ENCODE data around the gene PDE3B.
"Not testable (repeated sequence)": the region's sequence is repeated elsewhere in the genome, so short reads cannot be mapped to it uniquely, and the experiment has no call there.

The PDE3B gene

DNA sequence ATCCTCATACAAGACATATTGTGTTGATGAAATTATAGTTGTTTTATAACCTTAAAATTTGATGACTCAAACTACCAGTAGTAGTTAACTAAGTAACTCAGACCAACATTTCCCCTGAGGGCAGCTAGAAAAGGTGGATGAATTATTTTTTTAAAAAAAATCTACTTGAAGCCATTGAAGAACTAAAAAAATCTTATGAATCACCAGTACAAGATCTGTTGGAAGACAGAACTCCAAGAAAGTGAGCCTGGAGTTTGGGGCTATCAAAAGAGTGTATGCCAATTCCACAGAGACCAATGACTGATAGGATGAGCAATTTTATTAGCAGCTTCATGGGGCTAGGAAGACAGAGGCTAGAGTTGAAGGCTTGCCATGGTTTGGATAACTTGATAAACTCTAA is 176.0 kb downstream of the PDE3B start:
- DNase-seq: peak; percentile 31

DNA sequence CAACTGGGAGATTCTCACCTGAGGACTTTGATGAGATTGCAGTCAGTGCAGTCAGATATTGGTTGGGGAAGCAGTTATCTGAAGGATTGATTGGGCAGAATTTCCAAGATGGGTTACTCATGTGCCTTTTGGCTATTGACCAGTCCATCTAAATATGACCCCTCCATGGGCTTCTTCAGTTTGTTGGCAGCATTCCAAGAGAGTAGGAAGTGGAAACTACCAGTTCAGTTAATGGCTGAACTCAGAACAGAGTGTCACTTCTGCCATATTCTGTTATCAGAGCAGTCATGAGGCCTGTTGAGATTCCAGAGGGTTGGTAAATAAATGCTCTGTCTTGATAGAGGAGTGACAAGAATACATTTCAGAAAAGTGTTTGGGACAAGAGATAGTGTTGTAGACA is 177.4 kb downstream of the PDE3B start:
- no peak for DNase-seq

DNA sequence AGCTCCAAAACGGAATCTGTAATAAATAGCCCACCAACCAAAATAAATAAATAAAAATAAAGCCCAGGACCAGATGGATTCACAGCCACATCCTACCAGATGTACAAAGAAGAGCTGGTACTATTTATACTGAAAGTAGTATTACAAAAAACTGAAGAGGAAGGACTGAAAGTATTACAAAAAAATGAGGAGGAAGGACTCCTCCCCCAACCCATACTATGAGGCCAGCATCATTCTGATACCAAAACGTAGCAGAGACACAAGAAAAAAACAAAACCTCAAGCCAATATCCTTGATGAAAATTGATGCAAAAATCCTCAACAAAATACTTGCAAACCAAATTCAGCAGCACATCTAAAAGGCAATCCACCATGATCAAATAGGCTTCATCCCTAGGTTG is 183.0 kb downstream of the PDE3B start:
- no peak for DNase-seq

DNA sequence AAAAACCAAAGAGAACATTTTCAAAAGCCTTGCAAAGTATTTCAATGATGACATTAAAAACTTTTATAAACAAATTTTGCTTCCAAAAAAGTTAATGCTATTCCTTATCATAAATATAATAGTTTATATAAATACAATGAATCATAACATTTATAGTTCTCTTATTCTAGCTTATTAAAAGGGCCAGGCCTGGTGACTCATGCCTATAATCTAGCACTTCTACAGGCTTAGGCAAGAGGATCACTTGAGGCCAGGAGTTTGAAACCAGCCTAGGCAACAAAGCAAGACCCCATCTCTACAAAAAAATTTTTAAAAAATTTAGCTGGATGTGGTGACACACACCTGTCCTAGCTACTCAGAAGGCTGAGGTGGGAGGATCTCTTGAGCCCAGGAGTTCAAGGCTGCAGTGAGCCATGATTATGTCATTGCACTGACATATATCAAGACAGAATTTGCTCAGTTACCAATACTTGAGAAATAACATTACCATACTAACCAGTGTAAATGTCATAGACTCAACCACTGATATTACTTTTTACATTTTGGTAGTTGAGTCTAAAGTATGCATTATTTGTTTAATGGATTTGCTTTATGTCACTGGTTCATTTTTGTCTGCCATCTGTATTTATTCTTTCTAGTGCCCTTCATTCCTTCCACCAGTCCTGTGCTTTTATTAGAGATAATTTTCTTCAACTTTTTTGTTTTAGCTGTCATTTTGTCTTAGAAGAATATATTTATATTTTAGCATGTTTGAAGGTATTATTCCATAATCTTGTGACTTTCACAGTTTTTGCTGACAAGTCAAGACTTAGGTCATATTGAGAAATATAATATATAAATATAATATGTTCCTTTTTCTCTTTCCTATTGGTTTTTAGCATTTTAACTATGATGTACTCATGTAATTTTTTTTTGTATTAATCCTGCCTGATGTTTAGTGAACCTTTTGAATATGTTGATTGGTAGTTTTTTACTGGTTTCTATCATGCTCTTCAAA is 192.2 kb downstream of the PDE3B start:
- DNase-seq: no peak

DNA sequence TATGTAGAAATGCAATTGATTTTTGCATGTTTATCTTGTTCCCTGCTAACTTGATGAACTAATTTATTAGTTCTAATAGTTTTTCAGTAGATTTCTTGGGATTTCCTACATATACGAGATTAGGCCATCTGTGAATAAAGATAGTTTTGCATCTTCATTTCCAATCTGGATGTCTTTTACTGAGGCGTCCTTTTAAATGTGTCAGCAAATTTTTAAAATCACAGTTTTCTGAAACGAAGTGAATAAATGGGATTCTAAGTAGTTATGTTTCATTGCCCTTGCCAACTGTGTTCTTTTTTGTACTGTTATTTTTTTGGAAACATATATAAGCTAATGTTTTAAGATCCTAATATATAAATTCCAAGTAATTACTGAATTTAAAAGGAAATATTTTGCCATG is 198.4 kb downstream of the PDE3B start:
- no peak for DNase-seq

DNA sequence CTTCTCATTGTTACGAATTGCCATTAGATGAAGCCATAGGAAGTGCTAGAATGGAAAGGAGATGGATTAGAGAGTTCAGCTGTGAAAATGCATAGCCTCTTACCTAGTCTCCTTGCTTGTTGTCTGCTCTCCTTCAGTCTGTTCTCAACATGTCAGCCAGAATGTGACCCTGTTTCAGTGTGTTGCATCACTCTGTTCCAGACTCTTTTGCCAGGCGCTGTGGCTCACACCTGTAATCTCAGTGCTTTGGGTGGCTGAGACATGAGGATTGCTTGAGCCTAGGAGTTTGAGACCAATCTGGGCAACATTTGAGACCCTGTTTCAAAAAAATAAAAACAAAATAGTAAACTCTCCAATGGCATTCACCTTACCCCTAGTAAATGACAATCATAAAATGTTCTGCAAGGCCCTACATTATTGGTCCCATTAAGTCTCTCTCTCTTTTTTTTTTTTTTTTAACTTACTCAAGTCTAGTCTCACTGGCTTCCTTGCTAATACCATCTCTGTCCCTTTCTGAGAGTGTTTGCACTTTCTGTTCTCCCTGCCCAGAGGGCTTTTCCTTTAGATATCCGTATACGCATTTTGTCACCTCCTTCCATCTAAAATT is 209.1 kb downstream of the PDE3B start:
- no peak for DNase-seq

DNA sequence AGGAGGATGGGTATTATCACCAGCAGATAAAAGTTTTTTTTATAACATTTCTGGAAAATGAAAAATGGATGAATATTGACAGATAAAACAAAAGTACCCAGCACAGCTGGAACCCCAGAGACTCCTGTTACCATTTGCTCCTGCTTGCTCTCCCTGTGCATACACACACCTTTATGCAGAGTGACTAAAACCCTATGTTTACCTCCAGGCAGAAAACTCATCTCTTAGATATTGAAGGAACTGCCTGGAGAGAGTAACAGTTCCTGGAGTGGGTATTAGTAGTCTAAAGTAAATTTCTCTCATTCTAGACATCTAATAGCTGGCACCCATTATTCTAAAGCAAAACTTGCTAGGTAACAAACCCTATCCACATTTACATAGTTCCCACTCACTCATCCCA is 210.5 kb downstream of the PDE3B start:
- no peak for DNase-seq

DNA sequence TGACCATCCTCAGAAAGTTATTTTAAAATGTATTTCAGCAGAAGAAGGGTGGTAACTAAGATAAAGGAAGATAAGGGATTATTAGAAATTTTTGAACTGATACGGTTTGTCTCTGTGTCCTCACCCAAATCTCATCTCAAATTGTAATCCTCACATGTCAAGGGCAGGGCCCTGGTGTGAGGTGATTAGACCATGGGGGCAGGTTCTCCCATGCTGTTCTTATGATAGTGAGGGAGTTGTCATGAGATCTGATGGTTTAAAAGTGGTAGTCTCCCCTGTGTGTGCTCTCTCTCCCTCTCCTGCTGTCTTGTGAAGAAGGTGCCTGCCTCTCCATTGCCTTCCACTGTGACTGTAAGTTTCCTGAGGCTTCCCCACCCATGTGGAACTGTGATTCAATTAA is 212.3 kb downstream of the PDE3B start:
- DNase-seq: no peak

DNA sequence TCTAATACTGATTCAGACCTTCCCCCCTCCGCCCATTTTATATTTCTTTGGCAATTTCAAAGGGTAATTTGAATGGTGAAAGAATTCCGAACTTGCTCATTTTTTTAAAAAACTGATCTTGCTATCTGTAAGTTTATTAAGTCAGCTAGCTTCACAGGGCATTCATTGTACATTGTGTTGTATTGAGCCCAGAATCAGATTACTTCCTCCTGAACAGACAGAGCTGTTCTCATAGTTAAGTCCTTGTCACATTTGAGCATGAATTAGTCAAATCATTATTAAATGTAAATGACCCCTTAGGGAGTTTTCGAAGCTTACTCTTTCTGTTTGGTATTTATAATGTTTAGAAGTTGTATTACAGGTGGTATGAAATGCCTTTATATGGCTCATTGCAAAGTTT is 214.0 kb downstream of the PDE3B start:
- DNase-seq: no peak

DNA sequence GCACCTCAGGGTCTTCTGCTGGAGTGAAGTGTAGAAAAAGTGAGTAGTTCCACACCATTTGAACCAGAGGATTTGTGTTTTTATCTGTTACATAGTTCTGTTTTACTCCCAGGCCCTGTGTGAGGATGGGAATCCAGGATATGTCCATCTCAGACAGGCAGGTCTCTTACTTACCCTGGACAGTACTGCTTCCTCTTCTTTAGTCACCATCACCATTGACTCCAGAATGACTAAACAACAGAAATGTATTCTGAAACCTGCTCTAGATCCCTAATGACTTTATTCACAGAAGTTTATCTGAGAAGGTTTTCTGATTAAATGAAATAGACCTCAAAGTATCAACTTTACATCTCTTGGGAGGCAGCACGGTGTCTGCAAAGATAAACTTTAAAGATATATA is 214.8 kb downstream of the PDE3B start:
- no peak for DNase-seq

DNA sequence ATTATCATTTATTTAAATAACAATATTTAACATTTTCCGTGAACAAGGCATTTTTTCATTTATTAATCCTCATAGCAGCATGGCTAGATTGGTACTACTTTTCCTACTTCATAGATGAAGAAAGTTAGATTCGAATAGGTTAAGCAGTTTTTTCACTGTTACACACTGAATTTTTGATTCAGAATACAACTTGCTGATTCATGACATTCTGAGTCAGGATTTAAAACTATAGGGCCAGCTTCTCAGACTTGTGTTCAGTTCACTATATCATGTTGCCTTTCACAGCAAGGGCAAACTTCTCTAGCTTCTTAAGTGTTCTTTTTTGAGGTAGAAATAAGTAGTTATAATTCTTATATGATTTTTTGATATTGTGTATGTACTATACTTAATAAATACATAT is 216.9 kb downstream of the PDE3B start:
- no peak for DNase-seq

DNA sequence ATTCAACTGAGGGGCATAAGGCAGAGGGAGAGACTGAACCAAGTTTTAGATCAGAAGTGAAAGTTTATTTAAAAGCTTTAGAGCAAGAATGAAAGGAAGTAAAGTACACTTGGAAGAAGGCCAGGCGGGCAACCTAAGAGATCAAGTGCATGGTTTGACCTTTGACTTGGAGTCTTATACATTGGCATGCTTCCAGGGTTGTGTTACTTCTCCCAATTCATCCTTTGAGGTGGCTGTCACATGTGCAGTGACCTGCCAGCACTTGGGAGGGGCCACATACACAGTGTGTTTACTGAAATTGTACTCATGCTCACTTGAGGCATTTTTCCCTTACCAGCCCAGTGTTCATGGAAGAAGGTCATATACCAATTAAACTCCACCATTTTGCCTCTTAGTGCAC is 218.1 kb downstream of the PDE3B start:
- no peak for DNase-seq

DNA sequence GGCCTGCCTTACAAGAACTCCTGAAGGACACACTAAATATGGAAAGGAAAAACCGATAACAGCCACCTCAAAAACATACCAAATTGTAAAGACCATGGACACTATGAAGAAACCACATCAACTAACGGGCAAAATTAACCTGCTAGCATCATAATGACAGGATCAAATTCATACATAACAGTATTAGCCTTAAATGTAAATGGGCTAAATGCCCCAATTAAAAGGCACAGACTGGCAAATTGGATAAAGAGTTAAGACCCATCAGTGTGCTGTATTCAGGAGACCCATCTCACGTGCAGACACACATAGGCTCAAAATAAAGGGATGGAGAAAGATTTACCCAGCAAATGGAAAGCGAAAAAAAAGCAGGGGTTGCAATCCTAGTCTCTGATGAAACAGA is 220.2 kb downstream of the PDE3B start:
- DNase-seq: not testable (repeated sequence)

DNA sequence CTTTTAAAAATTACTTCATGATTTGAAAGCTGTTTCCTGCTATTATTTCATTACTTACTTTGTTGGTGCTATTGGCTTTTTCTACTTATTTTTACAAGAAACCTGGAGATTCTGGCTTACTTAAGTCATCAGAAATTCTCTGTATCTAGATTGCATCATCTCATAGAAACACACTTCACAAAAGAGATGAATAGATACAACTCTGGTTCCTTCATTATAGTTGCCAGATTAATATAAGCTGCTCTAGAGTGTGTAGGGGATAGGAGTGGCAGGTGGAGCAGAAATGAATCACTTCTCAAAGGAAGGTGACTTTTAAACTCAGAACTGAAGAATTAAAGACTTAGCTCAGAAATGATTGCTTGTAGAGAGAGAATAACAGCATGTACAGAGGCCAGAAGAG is 228.4 kb downstream of the PDE3B start:
- DNase-seq: no peak

DNA sequence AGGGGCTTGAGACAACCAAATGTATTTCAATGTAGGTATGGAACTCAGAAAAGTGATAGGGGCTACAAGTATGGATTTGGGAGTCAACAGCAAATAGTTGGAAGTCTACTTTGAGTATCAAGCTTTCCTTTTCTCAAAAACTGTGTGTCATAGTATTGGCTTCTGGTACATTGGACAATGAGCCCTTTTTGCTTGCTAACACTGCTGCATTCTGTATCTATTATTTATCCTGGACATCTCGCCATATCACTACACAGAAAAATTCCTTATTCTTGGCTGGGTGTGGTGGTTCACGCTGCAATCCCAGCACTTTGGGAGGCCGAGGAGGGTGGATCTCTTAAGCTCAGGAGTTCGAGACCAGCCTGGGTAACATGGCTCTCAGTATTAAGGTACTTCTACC is 230.0 kb downstream of the PDE3B start:
- no peak for DNase-seq

DNA sequence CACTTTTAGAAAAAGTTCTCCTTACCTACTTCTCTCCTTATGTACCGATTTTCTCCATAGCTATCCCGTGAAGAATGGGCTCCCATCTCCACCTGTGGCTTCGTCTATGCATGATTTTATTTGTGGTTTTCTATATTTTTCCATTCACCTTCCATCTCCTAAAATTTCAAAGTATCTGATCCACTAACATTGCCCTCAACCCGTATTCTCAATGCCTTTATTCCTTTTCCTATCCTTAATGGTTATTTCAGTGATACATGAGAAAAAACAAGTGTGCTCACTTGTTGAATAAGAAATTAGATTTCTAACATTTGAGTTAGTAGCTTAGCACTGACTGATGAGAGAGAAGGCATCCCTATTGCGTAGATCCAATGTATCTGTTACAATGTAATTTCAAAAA is 231.6 kb downstream of the PDE3B start:
- no peak for DNase-seq

DNA sequence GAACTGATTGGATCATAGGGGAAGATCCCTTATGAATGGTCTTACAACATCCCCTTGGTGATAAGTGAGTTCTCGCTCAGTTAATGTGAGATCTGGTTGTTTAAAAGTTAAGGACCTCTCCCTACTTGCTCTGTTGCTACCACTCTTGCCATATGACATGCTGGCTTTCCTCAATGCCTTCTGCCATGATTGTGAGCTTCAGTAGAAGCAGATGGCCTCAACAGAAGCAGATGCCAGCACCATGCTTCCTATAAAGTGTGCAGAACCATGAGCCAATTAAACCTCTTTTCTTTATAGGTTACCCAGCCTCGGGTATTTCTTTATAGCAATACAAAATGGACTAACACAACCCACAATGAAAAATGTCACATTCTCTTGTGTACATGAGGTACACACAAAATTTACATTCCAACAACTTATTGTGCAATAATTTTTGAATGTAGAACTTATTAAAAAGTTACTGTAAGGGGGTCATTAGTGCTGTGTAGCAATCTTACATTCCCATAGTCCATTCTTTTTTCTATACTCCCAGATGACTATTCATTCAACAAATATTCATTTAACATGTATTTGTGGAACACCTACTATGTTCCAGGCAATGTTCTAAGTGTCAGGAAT is 238.1 kb downstream of the PDE3B start:
- no peak for DNase-seq

DNA sequence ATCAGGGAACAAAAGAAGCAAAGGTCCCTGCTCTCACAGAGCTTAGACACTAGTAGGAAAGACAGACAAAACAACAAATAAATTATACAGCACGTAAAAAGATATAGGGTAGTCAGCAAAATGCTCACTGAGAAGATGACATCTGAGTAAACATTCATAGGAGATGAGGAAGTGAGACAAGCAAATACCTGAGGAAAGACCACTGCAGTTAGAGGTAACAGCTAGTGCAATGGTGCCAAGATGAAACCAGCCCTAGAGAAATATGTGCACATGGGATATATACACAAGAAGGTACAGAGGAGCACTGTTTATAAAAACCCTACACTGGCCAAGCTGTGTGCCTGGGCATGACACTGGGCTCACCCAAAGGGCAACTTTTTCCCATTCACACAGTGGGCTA is 238.6 kb downstream of the PDE3B start:
- DNase-seq: no peak

DNA sequence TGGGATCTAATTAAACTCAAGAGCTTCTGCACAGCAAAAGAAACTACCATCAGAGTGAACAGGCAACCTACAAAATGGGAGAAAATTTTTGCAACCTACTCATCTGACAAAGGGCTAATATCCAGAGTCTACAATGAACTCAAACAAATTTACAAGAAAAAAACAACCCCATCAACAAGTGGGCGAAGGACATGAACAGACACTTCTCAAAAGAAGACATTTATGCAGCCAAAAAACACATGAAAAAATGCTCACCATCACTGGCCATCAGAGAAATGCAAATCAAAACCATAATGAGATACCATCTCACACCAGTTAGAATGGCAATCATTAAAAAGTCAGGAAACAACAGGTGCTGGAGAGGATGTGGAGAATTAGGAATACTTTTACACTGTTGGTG is 240.1 kb downstream of the PDE3B start:
- DNase-seq: not testable (repeated sequence)

DNA sequence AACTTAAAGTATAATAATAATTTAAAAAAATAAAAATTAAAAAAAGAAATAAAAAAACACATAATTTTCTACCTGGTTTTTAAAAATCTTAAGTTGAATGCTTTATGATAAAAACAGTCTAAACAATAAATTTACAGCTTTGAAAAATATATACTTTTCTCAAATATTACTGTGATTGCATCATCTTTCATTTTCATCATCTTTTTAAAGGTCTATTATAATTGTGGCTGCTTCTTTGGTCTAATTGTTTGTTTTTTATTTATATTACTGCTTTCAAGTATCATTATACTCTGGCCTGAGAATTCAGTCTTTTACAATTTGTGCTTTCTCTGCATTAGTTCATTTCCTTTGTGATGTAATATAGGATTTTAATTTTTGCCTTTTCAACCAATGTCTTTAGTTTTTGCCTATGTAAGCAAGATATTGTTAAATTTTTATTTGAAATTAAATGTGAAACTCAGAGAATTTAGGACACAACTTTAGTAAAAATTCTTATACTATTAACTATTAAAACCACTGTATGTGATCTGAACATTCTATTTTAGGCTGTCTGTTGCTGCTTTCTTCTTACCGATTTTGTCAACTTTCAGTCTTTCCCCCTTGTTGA is 241.2 kb downstream of the PDE3B start:
- no peak for DNase-seq

DNA sequence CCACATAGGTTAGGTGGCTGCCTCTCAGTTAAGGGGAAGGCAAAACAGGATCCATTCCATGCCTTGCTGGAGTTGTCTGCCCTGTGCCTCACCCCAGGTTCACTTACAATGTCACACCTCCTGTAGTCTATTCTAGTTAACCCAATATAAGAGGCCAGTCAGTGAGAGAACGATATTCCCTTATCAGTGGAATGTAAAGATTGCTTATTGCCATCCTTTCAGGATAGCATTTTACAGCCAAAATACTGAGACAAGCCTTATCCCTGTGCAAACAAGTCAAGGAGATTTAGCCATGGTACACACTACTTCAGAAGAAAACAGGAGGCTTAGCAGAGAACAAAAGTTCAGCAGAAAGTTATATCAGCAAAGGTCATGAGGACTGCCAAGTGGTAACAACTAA is 242.9 kb downstream of the PDE3B start:
- no peak for DNase-seq

DNA sequence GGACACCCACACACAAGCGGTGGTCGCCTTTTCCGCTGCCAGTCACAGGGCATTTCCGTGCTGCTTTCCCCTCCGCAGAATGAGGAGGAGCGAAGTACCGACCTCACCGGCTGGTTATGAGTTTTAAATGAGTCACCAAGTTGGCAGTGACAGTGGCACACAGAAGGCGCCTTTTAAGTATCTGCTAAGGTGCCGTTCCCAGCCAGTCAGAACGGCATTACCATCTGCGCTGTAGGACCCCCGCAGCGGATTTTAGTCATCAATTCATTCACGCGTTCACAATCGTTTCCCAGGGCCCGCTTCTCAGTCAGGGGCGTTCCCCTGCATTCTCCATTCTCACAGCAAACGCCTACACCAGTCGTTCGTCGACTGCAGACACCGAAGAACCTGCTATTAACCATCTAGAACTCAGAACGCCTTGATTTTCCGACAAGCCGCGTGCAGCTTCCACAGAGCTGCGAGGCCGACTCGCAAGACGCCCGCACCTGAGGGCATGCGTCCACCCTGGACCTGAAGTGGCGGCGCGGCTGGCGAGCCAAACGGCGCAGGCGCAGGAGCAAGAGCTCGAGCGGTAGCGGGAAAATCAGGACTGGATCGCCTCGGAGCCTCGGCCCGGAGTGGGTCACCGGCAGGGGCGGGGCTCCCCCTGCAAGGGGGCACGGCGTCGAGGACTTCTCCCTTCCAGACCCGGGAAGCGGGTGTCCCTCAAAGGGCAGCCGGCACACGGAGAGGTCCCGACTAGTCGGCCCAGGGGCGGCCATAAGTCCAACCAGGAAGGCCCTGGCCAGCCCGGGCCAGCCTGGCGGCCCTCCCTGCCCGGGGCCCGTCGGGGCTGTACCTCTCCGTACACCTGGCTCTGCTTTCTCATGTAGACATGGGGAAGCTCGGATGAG is 247.8 kb downstream of the PDE3B start:
- peak; percentile 86 for DNase-seq
